Erythroblast (primary cell): ENCODE measurements around the gene BHLHE41.

Source experiments
- GATA1 ChIP-seq: IDR thresholded peaks from 2 replicates; pipeline ENCODE4 v1.6.1; 2011; ENCODE audit warnings: low read depth, mild to moderate bottlenecking, control low read depth, low read length, moderate library complexity
- POLR2A ChIP-seq: IDR thresholded peaks from 2 replicates; pipeline ENCODE4 v1.6.1; 2011; ENCODE audit warnings: mild to moderate bottlenecking, low read length

DNA sequence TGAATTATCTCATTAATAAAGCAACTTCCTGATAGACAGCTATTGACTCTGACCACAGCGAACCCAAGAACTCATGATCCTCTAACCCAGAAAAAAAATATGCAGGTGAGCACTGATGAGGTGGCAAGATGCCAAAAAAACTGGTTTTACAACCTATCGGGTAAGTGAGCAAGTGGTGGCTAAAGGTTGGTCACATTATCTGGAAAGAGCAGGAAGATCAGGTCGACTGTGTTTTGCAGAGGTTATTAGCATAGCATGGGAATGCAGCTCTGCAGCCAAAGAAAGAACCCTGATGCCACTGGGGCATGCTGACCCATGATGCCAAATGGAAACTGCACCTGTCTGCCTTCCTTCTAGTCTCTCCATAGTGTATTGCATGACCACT, 23.5 kb downstream of the BHLHE41 start:
- TF ChIP-seq POLR2A (no peak), GATA1 (no peak)
